Liver (tissue), 9 donors: Measurements from ENCODE around the gene KLRC2. TPM values are rescaled to one million over a fixed set of nuclear protein-coding genes. Genes with fewer than 3 reads are reported as not detected.
"Not testable (repeated sequence)": the region's sequence is repeated elsewhere in the genome, so short reads cannot be mapped to it uniquely, and the experiment has no call there.

ENCODE experiments used
- DNase-seq: peaks from one replicate; pipeline ENCODE4 v3.0.0-alpha.2; 2017; ENCODE audit warnings: low spot score
- H3K27ac ChIP-seq, 2 donors: one replicate each; pipeline ENCODE4 v1.7.0; 2013; ENCODE audit warnings: inconsistent platforms in 2 of 2, low read length in 2 of 2, control low read depth in 1 of 2, low read depth in 1 of 2, mild to moderate bottlenecking in 1 of 2
- H3K27me3 ChIP-seq, 4 donors: one replicate each; pipeline versions ENCODE4 v1.6.1 to v1.7.0; 2013; ENCODE audit warnings: low read length in 3 of 4, inconsistent platforms in 1 of 4, mild to moderate bottlenecking in 1 of 4, moderate library complexity in 1 of 4; ENCODE audit not compliant: control insufficient read depth in 4 of 4, insufficient read depth in 4 of 4
- H3K36me3 ChIP-seq, 4 donors: one replicate each; pipeline versions ENCODE4 v1.6.1 to v1.7.0; 2013; ENCODE audit warnings: low read length in 3 of 4, mild to moderate bottlenecking in 3 of 4, low read depth in 1 of 4, moderate library complexity in 1 of 4; ENCODE audit not compliant: control insufficient read depth in 4 of 4, insufficient read depth in 3 of 4
- H3K4me1 ChIP-seq, 4 donors: one replicate each; pipeline versions ENCODE4 v1.6.1 to v1.7.0; 2013; ENCODE audit warnings: low read length in 3 of 4, mild to moderate bottlenecking in 3 of 4, moderate library complexity in 1 of 4; ENCODE audit not compliant: control insufficient read depth in 4 of 4, insufficient read depth in 4 of 4
- H3K4me3 ChIP-seq, 3 donors: one replicate each; pipeline versions ENCODE4 v1.6.1 to v1.7.0; 2013; ENCODE audit warnings: low read length in 3 of 3, control low read depth in 1 of 3, low read depth in 1 of 3, mild to moderate bottlenecking in 1 of 3
- H3K9ac ChIP-seq, 2 donors: one replicate each; pipeline ENCODE4 v1.7.0; 2013; ENCODE audit warnings: low read length in 2 of 2, mild to moderate bottlenecking in 2 of 2, moderate library complexity in 2 of 2, control low read depth in 1 of 2, low read depth in 1 of 2
- H3K9me3 ChIP-seq, 4 donors: one replicate each; pipeline versions ENCODE4 v1.6.1 to v1.7.0; 2013; ENCODE audit warnings: low read length in 3 of 4; ENCODE audit not compliant: control insufficient read depth in 4 of 4
- ATF3 ChIP-seq: IDR thresholded peaks from 2 replicates; pipeline ENCODE4 v1.6.1; 2016; ENCODE audit warnings: antibody characterized with exemption
- EGR1 ChIP-seq, 2 donors: IDR thresholded peaks; 2 replicates each; pipeline ENCODE4 v1.6.1; 2016 to 2018; ENCODE audit warnings: antibody characterized with exemption in 2 of 2, low read depth in 2 of 2
- HNF4G ChIP-seq: IDR thresholded peaks from 2 replicates; pipeline ENCODE4 v1.6.1; 2016; ENCODE audit warnings: antibody characterized with exemption
- RAD21 ChIP-seq, 2 donors: IDR thresholded peaks; 2 replicates each; pipeline ENCODE4 v1.6.1; 2016; ENCODE audit warnings: antibody characterized with exemption in 2 of 2, mild to moderate bottlenecking in 2 of 2
- RXRA ChIP-seq, 2 donors: IDR thresholded peaks; 2 replicates each; pipeline ENCODE4 v1.6.1; 2017 to 2018; ENCODE audit warnings: antibody characterized with exemption in 2 of 2, mild to moderate bottlenecking in 1 of 2
- TAF1 ChIP-seq: conservative IDR thresholded peaks from 2 replicates; pipeline ENCODE4 v1.6.1; 2016; ENCODE audit warnings: antibody characterized with exemption, mild to moderate bottlenecking
- YY1 ChIP-seq: IDR thresholded peaks from 2 replicates; pipeline ENCODE4 v1.6.1; 2016; ENCODE audit warnings: antibody characterized with exemption, mild to moderate bottlenecking
- WGBS: extraction: QIAGEN DNeasy Blood & Tissue Kit; methylation state at CpG from one replicate; pipeline ENCODE4 v1.1.7; 2013; 5-methylcytosine and 5-hydroxymethylcytosine counted together
- polyA plus RNA-seq, 2 donors: library from polyadenylated mRNA; stranded (reverse) in 1 of 2; unstranded in 1 of 2; fragments of 200-250 nt in 1 of 2; fragments of >200 nt in 1 of 2; fragmentation: Nextera tagmentation in 1 of 2; extraction: Ambion mirVana in 1 of 2; gene quantifications; one replicate each; pipeline versions ENCODE4 v1.2.1 to v1.2.3, GENCODE V29; 2013 to 2015
- total RNA-seq, 2 donors: library from RNA; depleted of rRNA; stranded (reverse); fragments of >200 nt; gene quantifications; one replicate each; pipeline ENCODE4 v1.2.3, GENCODE V29; 2014
- TF ChIP-seq, protein P1 (sequence below): IDR thresholded peaks from 2 replicates; pipeline ENCODE4 v1.6.1; 2016; ENCODE audit warnings: antibody characterized with exemption
- TF ChIP-seq, protein P2 (sequence below): IDR thresholded peaks from 2 replicates; pipeline ENCODE4 v1.6.1; 2016; ENCODE audit warnings: antibody characterized with exemption
- donor health status: healthy.
- donor health status: healthy.
- donor health status: healthy.
- donor health status: healthy.
- donor health status: healthy.

The KLRC2 gene
- total and polyA plus RNA-seq, 4 donors = 0.13 to 1.5 (median 0.28) TPM

GRCh38 chr12:10424260-10424899 lies 11.4 kb downstream of the KLRC2 start:
- not testable (repeated sequence) for H3K27ac ChIP-seq, H3K9me3 ChIP-seq, H3K4me3 ChIP-seq, H3K36me3 ChIP-seq, H3K4me1 ChIP-seq, H3K27me3 ChIP-seq, DNase-seq, H3K9ac ChIP-seq
- WGBS = 82% methylated on average over 1 of the region's 1 CpG

- not testable (repeated sequence) for DNase-seq, H3K9me3 ChIP-seq, H3K9ac ChIP-seq, H3K27me3 ChIP-seq, H3K4me3 ChIP-seq, H3K4me1 ChIP-seq, H3K27ac ChIP-seq, H3K36me3 ChIP-seq
- WGBS = 35% methylated on average over 2 of the region's 3 CpGs
Observed at GRCh38 chr12:10422159-10422558, 13.7 kb downstream of the KLRC2 start.

- not testable (repeated sequence) for H3K9ac ChIP-seq, H3K4me1 ChIP-seq, H3K27me3 ChIP-seq, H3K36me3 ChIP-seq, H3K27ac ChIP-seq, DNase-seq, H3K9me3 ChIP-seq, H3K4me3 ChIP-seq
- whole genome bisulfite sequencing = 71% methylated on average over 1 of the region's 1 CpG
Observed at GRCh38 chr12:10420334-10420733, 15.5 kb downstream of the KLRC2 start, which contains the start of gene KLRC3. Gene KLRC3 (minus strand): TSS chr12:10420595. CDS start chr12:10420550, 45 bp downstream.

DNA sequence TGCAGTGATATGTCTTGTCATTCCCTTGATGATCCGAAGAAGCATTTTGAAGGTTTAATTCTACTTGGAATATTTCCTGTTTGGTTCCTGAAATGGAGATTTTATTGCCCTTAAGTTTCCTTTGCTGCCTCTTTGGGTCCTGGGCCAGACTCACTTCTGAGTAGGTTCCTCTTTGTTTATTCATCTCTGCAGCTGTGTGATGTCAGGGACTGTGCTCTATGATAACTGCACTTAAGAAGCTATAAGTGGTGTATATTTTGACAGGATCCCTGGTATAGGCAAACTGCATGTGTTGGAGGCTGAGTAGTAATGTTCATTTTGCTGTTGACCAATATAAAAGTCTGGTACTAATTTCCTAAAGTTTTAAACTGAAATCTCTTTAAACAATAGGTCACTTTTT lies 26.4 kb downstream of the KLRC2 start, which contains the start of gene KLRC4:
TSS of gene KLRC4 (minus strand) at position 366 of the 400 bp plus-strand sequence. CDS start at position 184, 182 bp downstream.
- no peak within 1 kb of the TSS for H3K9ac ChIP-seq
- 1% methylated on average over 1 of the region's 1 CpG for whole genome bisulfite sequencing
- peaks cover 0 to 3% (median 0%) of the 10 kb centered on the region in 4 donors for H3K27me3 ChIP-seq
- TF ChIP-seq, protein P1, sequence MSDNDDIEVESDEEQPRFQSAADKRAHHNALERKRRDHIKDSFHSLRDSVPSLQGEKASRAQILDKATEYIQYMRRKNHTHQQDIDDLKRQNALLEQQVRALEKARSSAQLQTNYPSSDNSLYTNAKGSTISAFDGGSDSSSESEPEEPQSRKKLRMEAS = no peak
- TF ChIP-seq HNF4G (no peak), RXRA (IDR thresholded peaks at IDR 0.05) (no peak), RAD21 (IDR thresholded peaks at IDR 0.05) (no peak), TAF1 (no peak)
- no peak for DNase-seq
- no peaks in the 10 kb centered on the region for H3K4me1 ChIP-seq
- no peaks in the 10 kb centered on the region for H3K36me3 ChIP-seq
- no peak within 1 kb of the TSS for H3K27ac ChIP-seq
- no peak within 1 kb of the TSS for H3K4me3 ChIP-seq
- H3K9me3 ChIP-seq = peaks cover 0 to 2% (median 0%) of the 10 kb centered on the region in 4 donors

DNA sequence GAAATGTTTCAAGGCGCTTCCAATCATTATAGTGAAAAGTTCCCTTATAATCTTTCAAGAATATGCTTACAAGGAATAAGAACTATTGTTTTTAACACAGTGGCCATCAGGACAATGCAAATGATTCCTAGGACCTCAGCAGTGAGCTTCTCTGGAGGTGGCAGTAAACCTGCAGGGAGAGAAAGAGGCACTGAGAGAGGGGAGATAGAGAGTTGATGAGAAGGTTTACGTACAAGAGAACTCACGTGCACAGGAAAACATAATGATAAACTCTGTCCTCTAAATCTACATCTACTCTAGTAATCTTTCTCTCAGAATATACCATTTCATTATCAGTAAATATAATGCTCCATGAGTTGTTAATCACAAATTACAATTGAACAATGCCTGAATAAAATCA lies 27.0 kb downstream of the KLRC2 start:
- Histone ChIP-seq H3K27ac (no peak overlapping the region), H3K9me3 (peaks cover 0 to 2% (median 0%) of the 10 kb centered on the region in 4 donors), H3K27me3 (peaks cover 0 to 3% (median 0%) of the 10 kb centered on the region in 4 donors), H3K36me3 (no peaks in the 10 kb centered on the region), H3K9ac (no peak overlapping the region), H3K4me1 (no peaks in the 10 kb centered on the region), H3K4me3 (no peak overlapping the region)
- no peak for DNase-seq
- TF ChIP-seq EGR1 (IDR thresholded peaks at IDR 0.05; ENCODE audit: low read depth in 2 of 2) (no peak), ATF3 (no peak), TAF1 (no peak), YY1 (no peak)
- TF ChIP-seq, protein P2, sequence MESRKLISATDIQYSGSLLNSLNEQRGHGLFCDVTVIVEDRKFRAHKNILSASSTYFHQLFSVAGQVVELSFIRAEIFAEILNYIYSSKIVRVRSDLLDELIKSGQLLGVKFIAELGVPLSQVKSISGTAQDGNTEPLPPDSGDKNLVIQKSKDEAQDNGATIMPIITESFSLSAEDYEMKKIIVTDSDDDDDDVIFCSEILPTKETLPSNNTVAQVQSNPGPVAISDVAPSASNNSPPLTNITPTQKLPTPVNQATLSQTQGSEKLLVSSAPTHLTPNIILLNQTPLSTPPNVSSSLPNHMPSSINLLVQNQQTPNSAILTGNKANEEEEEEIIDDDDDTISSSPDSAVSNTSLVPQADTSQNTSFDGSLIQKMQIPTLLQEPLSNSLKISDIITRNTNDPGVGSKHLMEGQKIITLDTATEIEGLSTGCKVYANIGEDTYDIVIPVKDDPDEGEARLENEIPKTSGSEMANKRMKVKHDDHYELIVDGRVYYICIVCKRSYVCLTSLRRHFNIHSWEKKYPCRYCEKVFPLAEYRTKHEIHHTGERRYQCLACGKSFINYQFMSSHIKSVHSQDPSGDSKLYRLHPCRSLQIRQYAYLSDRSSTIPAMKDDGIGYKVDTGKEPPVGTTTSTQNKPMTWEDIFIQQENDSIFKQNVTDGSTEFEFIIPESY = no peak
- WGBS = 72% methylated on average over 3 of the region's 3 CpGs
